Muscle layer of colon (tissue), 2 donors: ENCODE data around the gene CARD11.

ENCODE experiments used
- H3K27ac ChIP-seq: one replicate; pipeline ENCODE4 v1.7.0; 2013; ENCODE audit warnings: low read depth, mild to moderate bottlenecking, low read length, moderate library complexity
- H3K27me3 ChIP-seq, 2 donors: one replicate each; pipeline ENCODE4 v1.7.0; 2013; ENCODE audit warnings: low read length in 2 of 2, mild to moderate bottlenecking in 2 of 2; ENCODE audit not compliant: insufficient read depth in 2 of 2, control insufficient read depth in 1 of 2
- H3K36me3 ChIP-seq: one replicate; pipeline ENCODE4 v1.7.0; 2013; ENCODE audit warnings: mild to moderate bottlenecking, low read length; ENCODE audit not compliant: insufficient read depth
- H3K4me1 ChIP-seq: one replicate; pipeline ENCODE4 v1.7.0; 2013; ENCODE audit warnings: mild to moderate bottlenecking, low read length; ENCODE audit not compliant: insufficient read depth
- H3K4me3 ChIP-seq, 2 donors: one replicate each; pipeline ENCODE4 v1.7.0; 2013; ENCODE audit warnings: low read length in 2 of 2, low read depth in 1 of 2, mild to moderate bottlenecking in 1 of 2, moderate library complexity in 1 of 2
- H3K9ac ChIP-seq: one replicate; pipeline ENCODE4 v1.7.0; 2013; ENCODE audit warnings: low read length
- H3K9me3 ChIP-seq: one replicate; pipeline ENCODE4 v1.7.0; 2013; ENCODE audit warnings: mild to moderate bottlenecking, low read length
- donor health status: abdominal sarcoma.
- donor health status: Adenocarcinoma of cecum.

CARD11 gene

GRCh38 chr7:3013975-3014792, 29.5 kb downstream of the CARD11 start:
- H3K4me1 ChIP-seq = no peaks in the 10 kb centered on the region
- H3K9ac ChIP-seq = no peak overlapping the region
- no peak overlapping the region for H3K27ac ChIP-seq
- H3K27me3 ChIP-seq = no peaks in the 10 kb centered on the region
- H3K36me3 ChIP-seq = no peaks in the 10 kb centered on the region
- no peak overlapping the region for H3K4me3 ChIP-seq
- no peaks in the 10 kb centered on the region for H3K9me3 ChIP-seq

- no peaks in the 10 kb centered on the region for H3K4me1 ChIP-seq
- no peak overlapping the region for H3K27ac ChIP-seq
- no peak overlapping the region for H3K9ac ChIP-seq
- H3K4me3 ChIP-seq = no peak overlapping the region
- no peaks in the 10 kb centered on the region for H3K27me3 ChIP-seq
- H3K9me3 ChIP-seq = no peaks in the 10 kb centered on the region
- no peaks in the 10 kb centered on the region for H3K36me3 ChIP-seq
These were observed 32.3 kb downstream of the CARD11 start for GRCh38 chr7:3011211-3011852.

GRCh38 chr7:3010161-3010560, 33.5 kb downstream of the CARD11 start:
- Histone ChIP-seq H3K4me1 (no peaks in the 10 kb centered on the region), H3K27me3 (no peaks in the 10 kb centered on the region), H3K36me3 (no peaks in the 10 kb centered on the region), H3K4me3 (no peak overlapping the region), H3K9me3 (no peaks in the 10 kb centered on the region), H3K9ac (no peak overlapping the region), H3K27ac (no peak overlapping the region)

- Histone ChIP-seq H3K9ac (no peak overlapping the region), H3K4me1 (no peaks in the 10 kb centered on the region), H3K4me3 (no peak overlapping the region), H3K36me3 (no peaks in the 10 kb centered on the region), H3K27ac (no peak overlapping the region), H3K9me3 (no peaks in the 10 kb centered on the region), H3K27me3 (no peaks in the 10 kb centered on the region)
These were observed 34.6 kb downstream of the CARD11 start for GRCh38 chr7:3009086-3009485.

GRCh38 chr7:3008386-3008785, 35.3 kb downstream of the CARD11 start:
- no peaks in the 10 kb centered on the region for H3K4me1 ChIP-seq
- H3K27me3 ChIP-seq = no peaks in the 10 kb centered on the region
- no peaks in the 10 kb centered on the region for H3K9me3 ChIP-seq
- no peaks in the 10 kb centered on the region for H3K36me3 ChIP-seq
- H3K27ac ChIP-seq = no peak overlapping the region
- H3K9ac ChIP-seq = no peak overlapping the region
- no peak overlapping the region for H3K4me3 ChIP-seq

GRCh38 chr7:3007696-3008095, 36.0 kb downstream of the CARD11 start:
- Histone ChIP-seq H3K9me3 (no peaks in the 10 kb centered on the region), H3K4me3 (no peak overlapping the region), H3K9ac (no peak overlapping the region), H3K4me1 (no peaks in the 10 kb centered on the region), H3K27ac (no peak overlapping the region), H3K36me3 (no peaks in the 10 kb centered on the region), H3K27me3 (no peaks in the 10 kb centered on the region)

GRCh38 chr7:3005257-3005656, 38.4 kb downstream of the CARD11 start:
- Histone ChIP-seq H3K9ac (no peak overlapping the region), H3K27ac (no peak overlapping the region), H3K36me3 (no peaks in the 10 kb centered on the region), H3K4me3 (no peak overlapping the region), H3K9me3 (no peaks in the 10 kb centered on the region), H3K4me1 (no peaks in the 10 kb centered on the region), H3K27me3 (no peaks in the 10 kb centered on the region)

- H3K27ac ChIP-seq = no peak overlapping the region
- no peaks in the 10 kb centered on the region for H3K27me3 ChIP-seq
- H3K36me3 ChIP-seq = no peaks in the 10 kb centered on the region
- H3K9ac ChIP-seq = no peak overlapping the region
- no peaks in the 10 kb centered on the region for H3K9me3 ChIP-seq
- no peak overlapping the region for H3K4me3 ChIP-seq
- H3K4me1 ChIP-seq = no peaks in the 10 kb centered on the region
These were observed 39.7 kb downstream of the CARD11 start for GRCh38 chr7:3003936-3004335.

GRCh38 chr7:3002631-3003030, 41.0 kb downstream of the CARD11 start:
- Histone ChIP-seq H3K27ac (no peak overlapping the region), H3K4me1 (no peaks in the 10 kb centered on the region), H3K27me3 (no peaks in the 10 kb centered on the region), H3K9me3 (no peaks in the 10 kb centered on the region), H3K9ac (no peak overlapping the region), H3K36me3 (no peaks in the 10 kb centered on the region), H3K4me3 (no peak overlapping the region)

- no peaks in the 10 kb centered on the region for H3K36me3 ChIP-seq
- H3K27ac ChIP-seq = no peak overlapping the region
- no peaks in the 10 kb centered on the region for H3K27me3 ChIP-seq
- H3K9me3 ChIP-seq = no peaks in the 10 kb centered on the region
- no peak overlapping the region for H3K4me3 ChIP-seq
- H3K9ac ChIP-seq = no peak overlapping the region
- no peaks in the 10 kb centered on the region for H3K4me1 ChIP-seq
These were observed 43.1 kb downstream of the CARD11 start for GRCh38 chr7:3000566-3000965.

- no peak overlapping the region for H3K9ac ChIP-seq
- H3K27me3 ChIP-seq = no peaks in the 10 kb centered on the region
- no peak overlapping the region for H3K27ac ChIP-seq
- no peaks in the 10 kb centered on the region for H3K9me3 ChIP-seq
- H3K36me3 ChIP-seq = no peaks in the 10 kb centered on the region
- no peak overlapping the region for H3K4me3 ChIP-seq
- no peaks in the 10 kb centered on the region for H3K4me1 ChIP-seq
These were observed 44.6 kb downstream of the CARD11 start for GRCh38 chr7:2999078-2999500.

GRCh38 chr7:2997014-2997413, 46.7 kb downstream of the CARD11 start:
- Histone ChIP-seq H3K4me1 (no peaks in the 10 kb centered on the region), H3K9me3 (no peaks in the 10 kb centered on the region), H3K27ac (no peak overlapping the region), H3K36me3 (no peaks in the 10 kb centered on the region), H3K4me3 (no peak overlapping the region), H3K9ac (no peak overlapping the region), H3K27me3 (no peaks in the 10 kb centered on the region)
